ENCODE results near the gene SLC35F6. TPM values are rescaled to one million over a fixed set of nuclear protein-coding genes. Genes with fewer than 3 reads are reported as not detected.

Gene SLC35F6
- total and polyA plus RNA-seq, 3 donors from 2014 or later: 15.5 to 42.5 (median 40.4) TPM

DNA sequence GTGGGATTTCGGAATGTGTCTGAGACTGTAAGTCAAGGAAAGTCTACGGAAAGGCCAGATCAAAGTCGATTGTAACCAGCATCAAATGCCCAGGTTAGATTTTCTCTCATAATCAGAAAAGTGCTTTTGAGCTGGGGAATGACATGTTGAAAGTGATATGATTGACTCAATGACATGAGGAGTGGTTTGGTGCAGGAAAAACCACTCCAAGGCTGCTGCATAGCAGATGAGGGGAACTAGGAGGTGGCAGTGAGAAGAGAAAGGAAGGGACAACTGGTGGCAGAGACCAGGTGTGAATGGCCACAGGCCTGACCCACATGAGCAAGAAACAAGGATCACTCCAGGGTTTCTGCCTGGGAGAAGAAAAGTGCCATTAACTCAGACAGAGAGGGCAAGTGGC is 822 bp downstream of the SLC35F6 start:
- intact Hi-C loops (cut with DNase I; ENCODE audit: low total_unique reads): no loop called here
- Histone ChIP-seq H3K36me3 (ENCODE audit: low read depth, missing control alignments) (no peaks in the 10 kb centered on the region), H3K27me3 (no peaks in the 10 kb centered on the region), H3K4me1 (peaks cover 23% of the 10 kb centered on the region), H3K4me3 (peak overlapping the region; percentile 80 to 93), H3K27ac (peak overlapping the region; percentile 90 to 94), H3K9me3 (no peaks in the 10 kb centered on the region)
- no peak for DNase-seq
- TF ChIP-seq, protein P1, sequence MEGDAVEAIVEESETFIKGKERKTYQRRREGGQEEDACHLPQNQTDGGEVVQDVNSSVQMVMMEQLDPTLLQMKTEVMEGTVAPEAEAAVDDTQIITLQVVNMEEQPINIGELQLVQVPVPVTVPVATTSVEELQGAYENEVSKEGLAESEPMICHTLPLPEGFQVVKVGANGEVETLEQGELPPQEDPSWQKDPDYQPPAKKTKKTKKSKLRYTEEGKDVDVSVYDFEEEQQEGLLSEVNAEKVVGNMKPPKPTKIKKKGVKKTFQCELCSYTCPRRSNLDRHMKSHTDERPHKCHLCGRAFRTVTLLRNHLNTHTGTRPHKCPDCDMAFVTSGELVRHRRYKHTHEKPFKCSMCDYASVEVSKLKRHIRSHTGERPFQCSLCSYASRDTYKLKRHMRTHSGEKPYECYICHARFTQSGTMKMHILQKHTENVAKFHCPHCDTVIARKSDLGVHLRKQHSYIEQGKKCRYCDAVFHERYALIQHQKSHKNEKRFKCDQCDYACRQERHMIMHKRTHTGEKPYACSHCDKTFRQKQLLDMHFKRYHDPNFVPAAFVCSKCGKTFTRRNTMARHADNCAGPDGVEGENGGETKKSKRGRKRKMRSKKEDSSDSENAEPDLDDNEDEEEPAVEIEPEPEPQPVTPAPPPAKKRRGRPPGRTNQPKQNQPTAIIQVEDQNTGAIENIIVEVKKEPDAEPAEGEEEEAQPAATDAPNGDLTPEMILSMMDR (IDR thresholded peaks at IDR 0.05): no peak
- TF ChIP-seq POLR2A (IDR thresholded peaks at IDR 0.05): no peak
- WGBS, 2 donors: 12 to 13% methylated on average over 3 of the region's 3 CpGs

DNA sequence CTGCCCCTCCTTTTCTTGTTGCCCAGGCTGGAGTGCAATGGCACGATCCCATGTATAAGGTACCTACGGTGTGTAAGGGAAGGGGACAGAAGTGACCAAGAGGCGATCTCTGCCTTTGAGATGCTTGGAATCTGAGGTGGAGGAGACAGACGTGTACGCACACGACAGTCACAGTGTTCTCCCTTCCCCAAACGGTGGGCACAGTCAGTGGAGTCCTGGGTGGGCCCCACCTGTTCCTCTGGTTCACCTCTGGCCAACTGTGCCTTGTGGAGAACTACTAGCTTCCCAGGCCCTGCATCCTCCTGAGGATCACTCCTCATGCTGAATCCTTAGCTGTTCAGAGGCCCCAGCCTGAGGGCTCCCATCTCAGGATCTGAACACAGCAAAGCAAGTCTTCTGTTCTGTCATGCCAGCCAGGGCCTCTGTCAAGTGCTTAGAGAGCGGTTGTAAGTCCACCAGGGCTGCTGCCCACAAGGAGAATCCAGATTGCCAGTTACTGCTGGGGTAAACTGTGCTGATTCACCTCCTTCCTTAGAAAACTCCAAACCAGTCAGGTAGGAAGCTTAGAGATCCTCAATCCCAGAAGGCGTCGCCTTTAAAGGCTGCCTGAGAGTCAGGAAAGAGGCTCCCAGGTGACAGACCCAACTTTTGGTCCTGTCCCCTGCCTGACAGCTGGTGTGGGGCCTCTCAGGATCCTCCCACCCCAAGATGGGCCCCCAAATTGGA is 1.6 kb downstream of the SLC35F6 start:
- no peak for DNase-seq
- Histone ChIP-seq H3K27ac (peak overlapping the region in 1 of 2 donors; percentile 90), H3K27me3 (no peaks in the 10 kb centered on the region), H3K4me3 (no peak overlapping the region), H3K36me3 (ENCODE audit: low read depth, missing control alignments) (no peaks in the 10 kb centered on the region), H3K4me1 (peaks cover 25% of the 10 kb centered on the region), H3K9me3 (no peaks in the 10 kb centered on the region)
- intact Hi-C loops (cut with DNase I; ENCODE audit: low total_unique reads): no loop called here
- TF ChIP-seq, protein P1 (IDR thresholded peaks at IDR 0.05): no peak
- TF ChIP-seq POLR2A (IDR thresholded peaks at IDR 0.05): no peak
- WGBS, 2 donors: 81 to 82% methylated on average over 10 of the region's 10 CpGs

DNA sequence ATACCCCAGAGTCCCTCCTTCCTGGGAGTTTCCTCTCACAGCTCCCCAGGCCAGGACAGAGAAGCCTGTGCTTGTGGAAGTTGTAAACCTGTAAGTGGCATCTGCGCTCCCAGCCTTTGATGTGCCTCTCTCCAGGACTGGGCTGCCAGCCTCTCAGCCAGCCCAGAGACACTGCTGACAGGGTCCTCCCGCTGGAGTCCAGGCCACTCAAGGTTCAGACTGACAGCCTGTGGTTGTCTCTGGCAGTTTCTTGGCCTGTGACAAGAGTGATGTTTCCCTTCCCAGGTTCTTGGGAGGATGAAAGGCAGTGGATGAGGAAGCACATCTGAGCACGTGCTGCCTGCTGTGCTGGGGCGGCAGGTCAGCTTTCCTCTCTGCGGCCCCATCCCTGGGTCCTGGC is 3.0 kb downstream of the SLC35F6 start:
- no peak for DNase-seq
- TF ChIP-seq, protein P1 (IDR thresholded peaks at IDR 0.05): no peak
- TF ChIP-seq POLR2A (IDR thresholded peaks at IDR 0.05): no peak
- no peaks in the 10 kb centered on the region for H3K36me3 ChIP-seq (ENCODE audit: low read depth, missing control alignments)
- 69 to 88% methylated on average over 4 to 5 of the region's 5 CpGs for WGBS, 2 donors
- peaks cover 40% of the 10 kb centered on the region for H3K4me1 ChIP-seq
- H3K4me3 ChIP-seq: no peak overlapping the region
- intact Hi-C loops (cut with DNase I; ENCODE audit: low total_unique reads): no loop called here
- H3K27ac ChIP-seq: peak overlapping the region in 1 of 2 donors; percentile 35
- no peaks in the 10 kb centered on the region for H3K27me3 ChIP-seq
- no peaks in the 10 kb centered on the region for H3K9me3 ChIP-seq

DNA sequence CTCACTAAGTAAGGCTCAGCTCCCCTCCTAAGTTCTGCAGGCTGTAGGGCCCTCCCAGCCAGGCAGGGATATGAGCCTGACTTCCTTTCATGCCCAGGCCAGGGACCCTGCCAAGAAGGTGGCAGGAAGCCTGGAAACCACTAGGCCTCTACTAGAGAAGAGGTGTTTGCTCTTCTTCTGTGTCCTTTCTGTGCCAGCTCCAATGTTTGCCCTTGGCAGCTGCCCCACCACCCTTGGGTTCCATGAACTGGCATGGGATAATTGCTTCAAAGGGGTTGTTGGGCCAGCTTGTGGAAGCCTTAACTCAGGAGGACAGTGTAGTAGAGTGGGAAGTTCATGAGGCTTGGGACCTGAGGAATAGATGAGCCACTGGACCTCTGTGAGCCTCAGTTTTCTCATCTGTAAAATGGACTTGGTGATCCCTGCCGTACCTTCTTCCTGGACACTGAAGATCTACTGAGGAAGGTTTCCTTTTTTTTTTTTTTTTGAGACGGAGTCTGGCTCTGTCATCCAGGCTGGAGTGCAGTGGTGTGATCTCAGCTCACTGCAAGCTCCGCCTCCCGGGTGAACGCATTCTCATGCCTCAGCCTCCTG is 3.9 kb downstream of the SLC35F6 start:
- no peak for TF ChIP-seq POLR2A (IDR thresholded peaks at IDR 0.05)
- TF ChIP-seq, protein P1 (IDR thresholded peaks at IDR 0.05): no peak
- H3K27ac ChIP-seq: peak overlapping the region in 1 of 2 donors; percentile 35
- no peaks in the 10 kb centered on the region for H3K36me3 ChIP-seq (ENCODE audit: low read depth, missing control alignments)
- no peak overlapping the region for H3K4me3 ChIP-seq
- WGBS, 2 donors: 97 to 98% methylated on average over 5 of the region's 5 CpGs
- H3K27me3 ChIP-seq: no peaks in the 10 kb centered on the region
- H3K4me1 ChIP-seq: peaks cover 48% of the 10 kb centered on the region
- DNase-seq: no peak
- no peaks in the 10 kb centered on the region for H3K9me3 ChIP-seq
- intact Hi-C loops (cut with DNase I; ENCODE audit: low total_unique reads): no loop called here
